NCI-H2107 treated with DMSO at 0.1 percent for 48 hours (cell line): ENCODE measurements around the gene PHF2.

ENCODE experiments used
- DNase-seq: peaks from one replicate; lab custom pipeline; 2025; ENCODE audit not compliant: unreplicated experiment; lab: John Stamatoyannopoulos, UW

PHF2 gene

DNA sequence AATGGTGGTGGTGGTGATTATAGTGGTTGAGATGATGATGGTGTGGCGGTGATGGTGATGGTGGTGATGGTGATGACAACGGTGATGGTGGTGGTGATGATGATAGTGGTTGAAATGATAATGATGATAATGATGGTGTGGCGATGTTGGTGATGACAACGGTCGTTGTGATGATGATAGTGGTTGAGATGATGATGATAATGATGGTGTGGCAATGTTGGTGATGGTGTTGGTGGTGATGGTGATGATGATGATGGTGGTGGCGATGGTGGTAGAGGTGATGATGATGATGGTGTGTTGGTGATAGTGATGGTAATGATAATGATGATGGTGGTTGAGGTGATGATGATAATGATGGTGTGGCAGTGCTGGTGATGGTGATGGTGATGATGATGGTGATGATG is 48.0 kb downstream of the PHF2 start:
- DNase-seq = no peak

DNA sequence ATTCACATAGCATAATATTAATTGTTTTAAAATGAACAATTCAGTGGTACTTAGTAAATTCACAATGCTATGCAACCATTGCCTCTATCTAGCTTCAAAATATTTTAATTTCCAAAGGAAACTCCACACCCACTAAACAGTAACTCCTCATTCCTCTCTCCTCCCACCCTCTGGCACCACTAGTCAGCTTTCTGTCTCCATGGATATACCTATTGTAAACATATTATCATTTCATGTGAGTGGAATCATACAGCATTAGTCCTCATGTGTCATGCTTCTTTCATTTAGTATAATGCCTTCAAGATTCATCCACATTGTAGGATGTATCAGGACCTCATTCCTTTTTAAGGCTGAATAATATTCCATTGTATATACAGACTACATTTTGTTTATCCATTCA is 48.6 kb downstream of the PHF2 start:
- DNase-seq = no peak

DNA sequence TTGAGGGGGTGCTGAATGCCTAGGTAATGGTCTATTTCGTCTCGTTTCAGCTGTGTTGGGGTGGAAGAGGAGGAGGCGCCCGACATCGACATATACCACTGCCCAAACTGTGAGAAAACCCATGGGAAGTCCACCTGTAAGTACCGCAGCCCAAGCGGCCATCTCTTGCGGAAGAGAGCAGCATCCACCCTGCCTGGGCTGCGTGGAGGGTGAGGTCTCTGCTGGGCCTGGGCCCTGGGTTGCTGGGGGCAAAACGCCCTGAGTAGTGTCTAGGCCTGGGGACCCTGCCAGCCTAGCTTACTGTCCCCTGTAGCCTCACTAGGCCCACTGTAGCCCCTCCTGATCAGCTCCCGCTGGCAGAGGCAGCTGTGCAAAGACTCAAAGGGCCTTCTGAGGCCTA is 53.5 kb downstream of the PHF2 start:
- DNase-seq = no peak

DNA sequence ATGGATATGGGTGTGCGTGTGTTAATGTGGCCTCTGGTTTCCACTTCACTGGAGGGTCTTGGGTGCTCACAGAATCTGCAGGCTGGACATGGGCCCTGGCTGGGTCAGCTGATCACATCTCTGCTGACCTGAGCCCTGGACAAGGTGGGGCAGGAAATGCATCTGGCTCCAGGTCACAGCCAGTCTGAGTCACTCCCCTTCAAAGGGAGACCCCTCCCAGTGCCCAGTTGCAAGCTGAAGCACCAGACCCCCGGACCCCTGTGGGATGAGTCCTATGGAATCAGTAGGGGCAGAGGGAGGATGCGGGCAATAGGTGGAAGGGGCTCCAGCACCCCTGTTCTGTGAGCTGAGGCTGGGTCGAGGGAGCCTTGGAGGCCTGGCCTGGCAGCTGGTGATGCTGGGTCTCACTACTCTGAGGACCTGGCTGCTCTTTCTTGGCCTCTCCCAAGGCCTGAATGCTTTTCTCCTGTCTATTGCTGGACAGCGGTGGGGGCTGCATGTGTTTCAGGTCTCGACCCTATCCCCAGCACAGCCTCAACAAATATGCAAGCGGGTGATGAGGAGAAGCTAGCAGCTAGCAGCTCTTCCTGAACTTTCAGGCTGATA is 54.5 kb downstream of the PHF2 start:
- no peak for DNase-seq

DNA sequence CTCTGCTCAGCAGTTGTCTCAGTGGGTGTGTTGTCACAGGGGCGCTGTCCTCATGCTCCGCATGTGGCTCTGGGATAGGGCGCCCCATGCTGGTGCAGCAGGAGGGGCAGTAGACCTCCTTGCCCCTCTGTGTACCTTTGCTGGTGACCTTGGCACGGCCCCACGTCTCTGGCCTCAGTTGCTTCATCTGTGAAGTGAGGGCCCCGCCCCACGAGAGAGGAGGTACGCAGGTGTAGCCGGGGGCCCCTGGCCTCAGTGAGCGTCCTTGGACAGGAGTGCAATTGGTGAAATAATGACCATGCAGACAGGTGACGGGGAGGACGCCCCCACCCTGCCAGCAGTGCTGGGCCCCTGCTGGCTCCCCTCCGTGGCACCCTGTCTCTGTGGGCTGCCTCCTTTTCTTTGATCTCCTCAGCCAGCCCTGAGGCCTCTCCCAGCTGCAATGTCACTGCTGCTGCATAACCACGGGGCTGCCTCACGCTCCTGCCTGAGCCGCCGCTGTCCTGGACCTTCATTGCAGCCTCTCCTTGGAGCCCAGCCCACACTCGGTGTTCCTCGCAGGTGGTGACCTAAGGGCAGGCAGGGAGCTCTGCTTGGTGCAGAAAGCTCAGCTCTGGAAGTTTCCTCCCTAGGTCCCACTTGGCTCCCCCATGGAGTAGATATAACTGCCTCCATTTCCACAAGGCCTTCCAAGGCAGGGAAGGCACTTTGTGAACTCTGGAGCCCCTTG is 57.3 kb downstream of the PHF2 start:
- no peak for DNase-seq

DNA sequence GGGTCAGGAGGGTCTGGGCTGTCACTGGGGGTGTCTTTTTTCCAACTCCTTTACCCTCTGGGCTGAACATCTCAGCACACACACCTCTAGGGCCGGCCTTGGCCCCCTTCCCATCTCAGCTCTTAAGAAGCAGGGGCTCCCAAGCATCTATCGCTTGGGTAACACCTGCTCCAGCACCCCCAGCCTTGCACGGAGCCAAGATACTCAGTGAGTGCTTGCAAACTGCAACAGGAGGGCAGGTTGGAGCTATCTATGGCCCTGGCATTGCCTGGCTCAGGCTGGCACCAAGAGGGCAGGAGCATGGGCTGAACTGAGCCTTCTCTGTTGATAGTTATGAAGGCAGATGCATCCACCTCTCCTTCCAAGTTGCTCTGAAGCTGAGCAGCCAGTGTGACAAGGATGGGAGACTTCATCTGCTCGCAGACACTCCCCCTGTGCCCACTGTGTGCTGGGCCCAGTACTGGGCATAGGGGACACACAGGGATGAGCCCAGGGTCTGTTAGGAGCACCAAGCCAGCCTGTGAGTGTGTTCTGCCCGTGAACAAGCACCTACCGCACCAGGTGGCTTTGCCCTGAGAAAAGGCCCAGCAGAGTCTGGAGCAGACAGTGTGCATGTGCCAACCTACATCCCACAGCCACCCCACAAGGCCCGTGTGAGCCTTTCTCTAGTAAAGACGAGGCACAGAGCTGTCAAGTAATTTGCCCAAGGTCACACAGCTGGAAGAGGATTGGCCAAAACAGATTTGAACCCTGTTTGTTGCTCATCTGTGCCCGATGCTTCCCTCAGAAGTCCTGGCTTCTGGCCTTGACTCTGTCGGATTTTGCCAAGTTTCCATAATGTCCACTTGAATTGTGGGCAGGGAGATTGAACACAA is 58.2 kb downstream of the PHF2 start:
- no peak for DNase-seq

DNA sequence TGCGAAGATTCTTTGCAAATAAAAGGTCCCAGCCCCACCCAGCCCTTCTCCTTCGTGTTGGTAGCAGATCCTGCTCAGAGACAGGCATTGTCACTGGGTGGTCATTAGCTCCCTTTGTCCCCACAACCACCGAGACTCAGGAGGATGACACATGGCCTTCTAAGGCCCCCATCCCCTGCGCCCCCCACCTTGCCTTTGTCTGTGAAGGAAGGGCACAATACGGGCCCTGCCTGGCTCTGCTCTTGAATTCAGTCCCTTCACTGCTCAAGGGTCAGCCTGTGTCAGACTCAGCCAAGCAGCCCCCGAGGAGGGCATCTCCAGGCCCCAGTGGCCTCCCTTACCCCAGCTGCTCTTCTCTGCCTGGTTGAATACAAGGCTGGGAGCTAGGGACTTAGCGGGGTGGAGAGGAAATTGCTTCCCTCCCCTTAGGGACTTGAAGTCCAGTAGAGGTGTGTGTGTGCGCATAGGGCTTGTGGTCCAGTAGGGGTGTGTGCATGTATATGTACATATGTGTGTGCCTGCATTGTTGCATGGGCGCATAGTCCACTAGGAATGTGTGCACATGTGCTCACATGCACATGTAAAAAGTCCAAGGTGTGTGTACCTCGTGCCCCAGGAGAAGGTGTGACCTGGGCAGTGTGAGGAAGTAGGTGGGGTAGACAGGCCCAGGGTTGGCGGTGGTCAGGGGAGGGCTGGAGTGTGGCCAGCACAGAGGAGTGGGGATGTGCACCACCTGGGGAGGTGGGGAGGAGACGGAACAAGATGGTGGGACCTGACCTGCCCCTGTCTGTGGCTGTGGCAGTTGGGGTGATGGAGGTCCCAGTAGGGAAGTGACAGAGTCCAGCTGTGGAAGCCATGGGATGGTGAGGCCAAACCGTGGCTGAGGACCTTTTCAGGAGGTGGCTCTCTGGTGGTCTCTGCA is 59.1 kb downstream of the PHF2 start:
- no peak for DNase-seq

DNA sequence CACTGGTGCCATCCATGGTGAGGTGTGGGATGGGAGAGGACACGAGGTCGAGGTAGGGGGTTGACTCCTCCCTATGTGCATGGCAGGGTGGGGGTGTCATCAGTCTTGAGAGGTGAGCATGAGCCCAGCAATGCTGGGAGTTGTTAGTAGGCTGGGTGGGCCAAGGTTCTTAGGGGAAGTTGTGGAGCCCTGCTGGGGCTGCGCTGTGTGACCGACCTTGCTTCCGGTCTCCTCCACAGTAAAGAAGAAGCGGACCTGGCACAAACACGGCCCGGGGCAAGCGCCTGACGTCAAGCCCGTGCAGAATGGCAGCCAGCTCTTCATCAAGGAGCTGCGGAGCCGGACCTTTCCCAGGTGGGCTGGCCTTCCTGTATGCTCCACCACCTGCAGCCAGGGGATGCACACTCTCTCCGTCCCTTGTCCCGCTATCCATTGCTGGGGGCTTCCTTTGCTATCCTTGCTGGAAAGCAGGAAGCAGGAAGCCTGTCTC is 59.8 kb downstream of the PHF2 start:
- DNase-seq = no peak

DNA sequence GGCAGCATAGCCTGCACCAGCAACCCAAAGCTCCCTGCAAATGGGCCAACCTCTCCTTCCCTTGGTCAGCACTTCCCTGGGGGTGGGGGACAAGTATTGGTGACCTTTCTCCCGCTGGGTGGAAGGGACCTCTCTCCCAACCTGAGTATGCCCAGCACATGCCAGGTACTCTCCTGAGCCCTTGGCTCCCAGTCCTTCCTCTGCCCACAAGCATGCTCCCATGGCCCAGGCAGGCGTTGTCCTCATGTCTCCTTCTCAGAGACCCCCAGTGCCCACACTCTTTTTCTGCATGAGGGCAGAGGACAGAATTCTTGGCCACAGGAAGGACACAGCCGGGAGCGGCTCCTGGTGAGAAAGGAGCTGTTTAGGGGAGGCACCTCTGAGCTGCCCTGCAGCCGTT is 60.3 kb downstream of the PHF2 start:
- no peak for DNase-seq

DNA sequence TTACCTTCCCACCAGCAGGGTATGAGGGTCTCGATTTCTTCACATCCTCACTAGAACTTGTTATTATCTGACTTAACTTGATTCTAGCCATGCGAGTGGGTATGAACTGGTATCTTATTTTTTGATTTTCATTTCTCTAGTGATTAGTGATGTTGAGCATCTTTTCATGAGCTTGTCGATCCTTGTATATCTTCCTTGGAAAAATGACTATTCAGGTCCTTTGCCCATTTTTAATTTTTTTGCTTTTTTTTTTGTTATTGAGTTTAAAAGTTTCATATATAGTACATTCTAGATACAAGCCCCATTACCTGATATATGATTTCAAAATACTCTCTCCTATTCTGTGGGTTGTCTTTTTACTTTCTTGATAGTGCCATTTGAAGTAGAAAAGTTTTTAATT is 61.5 kb downstream of the PHF2 start:
- DNase-seq = no peak

DNA sequence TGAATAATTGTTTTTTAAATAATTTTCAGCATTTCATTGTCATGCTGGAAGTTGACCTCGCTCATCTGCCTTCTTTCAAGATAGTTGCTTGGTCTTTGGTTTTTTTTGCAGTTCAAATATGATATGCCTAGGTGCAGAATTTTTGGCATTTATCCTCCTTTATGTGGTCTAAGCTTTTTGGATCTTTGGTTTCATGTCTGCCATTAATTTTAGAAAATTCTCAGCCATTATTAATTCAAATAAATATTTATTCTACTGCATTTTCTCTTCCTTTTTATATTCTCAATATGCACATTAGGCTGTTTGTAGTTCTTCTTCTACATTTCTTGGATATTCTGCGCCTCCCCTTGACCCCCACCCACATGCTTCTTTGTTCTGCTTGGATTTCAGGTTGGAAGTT is 63.6 kb downstream of the PHF2 start:
- DNase-seq = no peak

DNA sequence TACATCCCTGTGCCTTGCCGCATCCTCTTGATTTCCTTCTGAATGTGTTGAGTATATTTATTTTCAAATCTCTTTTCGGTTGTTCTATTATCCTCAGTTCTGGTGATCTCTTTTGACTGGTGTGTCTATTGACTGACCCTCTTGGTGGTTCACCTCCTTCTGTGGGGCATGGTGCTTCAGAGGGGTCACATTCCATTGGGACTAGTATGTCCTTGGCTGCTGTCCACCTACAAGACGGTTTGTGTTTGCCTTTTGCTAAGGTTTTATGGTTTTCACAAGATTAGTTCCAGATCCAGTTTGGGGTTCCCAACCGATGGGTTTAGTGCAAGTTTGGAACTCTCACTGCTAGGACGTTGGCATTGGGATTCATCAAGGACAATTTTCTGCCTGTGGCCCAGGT is 66.6 kb downstream of the PHF2 start:
- DNase-seq = no peak

DNA sequence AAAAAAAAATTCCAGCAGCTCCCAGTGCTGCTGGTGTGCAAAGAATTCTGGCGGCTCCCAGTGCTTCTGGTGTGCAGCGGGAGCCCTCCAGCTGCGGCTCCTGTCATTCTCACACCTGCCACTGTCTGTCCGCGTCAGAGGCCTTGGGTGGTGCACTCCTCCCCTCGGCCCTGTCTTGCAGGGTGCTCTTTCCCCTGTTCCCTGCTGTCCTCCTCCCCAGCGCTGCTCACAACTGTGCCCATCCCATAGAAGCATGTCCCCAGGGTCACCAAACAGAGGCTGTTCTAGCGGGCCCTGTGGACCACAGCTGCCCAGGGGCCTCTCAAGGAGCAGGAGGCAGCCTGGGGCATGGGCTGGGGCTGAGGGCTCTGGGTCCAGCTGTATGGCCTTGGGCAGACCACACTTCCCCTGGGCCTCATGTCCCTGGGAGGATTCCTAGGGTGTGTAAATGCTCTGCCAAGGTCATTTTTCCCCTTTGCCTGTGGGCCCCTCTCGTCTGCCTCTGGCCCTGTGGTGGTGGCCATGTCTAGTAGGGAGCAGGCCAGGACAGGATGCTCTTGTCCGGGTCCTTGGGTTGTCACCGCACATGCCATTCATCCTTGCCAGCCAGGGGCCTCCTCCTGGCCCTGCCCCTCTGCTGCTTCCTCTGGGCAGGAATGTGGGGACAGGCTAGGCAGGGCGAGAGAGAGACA is 68.2 kb downstream of the PHF2 start:
- DNase-seq = no peak

DNA sequence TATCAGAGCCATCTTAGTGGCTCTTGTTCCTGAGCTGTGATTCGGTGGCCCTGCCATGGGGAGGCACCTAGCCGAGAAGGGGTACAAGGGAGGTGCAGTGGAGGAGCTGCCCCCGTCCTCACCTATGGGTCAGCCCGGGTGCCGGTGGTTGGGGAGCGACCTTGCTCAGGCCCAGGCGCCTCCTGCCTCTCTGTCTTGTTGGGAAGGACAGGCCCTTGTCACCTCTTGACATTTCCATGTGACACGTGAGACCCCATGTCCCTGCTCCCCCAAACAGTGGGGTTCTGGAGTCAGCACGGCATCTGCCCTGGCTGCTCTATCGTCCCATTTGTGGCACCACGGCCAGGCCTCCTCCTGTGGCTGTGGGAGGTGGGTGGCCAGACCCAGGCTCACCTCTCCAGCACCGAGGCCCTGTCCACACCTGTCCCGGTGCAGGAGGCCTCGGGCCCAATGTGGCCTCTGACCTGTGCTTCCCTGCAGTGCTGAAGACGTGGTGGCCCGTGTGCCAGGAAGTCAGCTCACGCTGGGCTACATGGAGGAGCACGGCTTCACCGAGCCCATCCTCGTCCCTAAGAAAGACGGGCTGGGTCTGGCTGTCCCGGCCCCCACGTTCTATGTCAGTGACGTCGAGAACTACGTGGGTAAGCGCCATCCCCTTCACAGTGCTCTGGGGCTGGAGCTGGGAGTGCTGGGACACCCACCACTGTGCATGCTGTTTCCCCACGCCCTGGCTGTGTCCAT is 68.9 kb downstream of the PHF2 start:
- no peak for DNase-seq

DNA sequence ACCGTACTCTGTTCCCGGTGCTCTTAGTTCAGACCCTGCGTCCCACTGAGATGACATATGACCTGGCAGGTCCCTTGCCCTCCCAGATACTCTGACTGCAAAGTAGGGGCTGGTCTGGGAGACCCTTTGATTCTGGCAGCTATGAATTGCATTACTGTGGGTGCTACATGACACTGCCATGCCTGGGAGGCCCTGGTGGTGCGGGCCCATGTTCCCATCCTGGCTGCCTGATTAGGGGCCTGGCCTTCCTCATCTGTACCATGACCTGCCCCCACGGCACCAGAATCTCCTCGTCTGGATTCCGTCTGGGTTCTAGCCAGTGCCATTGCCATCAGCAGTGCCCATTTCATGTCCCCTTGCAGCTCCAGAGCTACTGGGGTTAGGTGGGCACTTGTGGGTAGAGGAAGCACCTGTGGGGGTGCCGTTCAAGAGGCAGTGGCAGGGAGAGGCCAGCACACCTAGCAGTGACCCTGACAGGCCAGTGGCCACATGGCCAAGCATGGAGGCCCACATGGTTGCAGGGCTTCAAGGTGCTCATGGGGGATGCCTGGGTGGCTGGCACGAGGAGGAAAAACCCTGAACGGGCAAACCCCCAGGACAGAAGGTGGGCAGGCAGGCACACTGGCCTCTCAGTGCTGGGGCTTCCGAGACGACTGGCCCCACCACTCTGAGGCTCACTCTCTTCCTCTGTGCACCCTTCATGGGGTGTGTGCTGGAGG is 69.7 kb downstream of the PHF2 start:
- no peak for DNase-seq

DNA sequence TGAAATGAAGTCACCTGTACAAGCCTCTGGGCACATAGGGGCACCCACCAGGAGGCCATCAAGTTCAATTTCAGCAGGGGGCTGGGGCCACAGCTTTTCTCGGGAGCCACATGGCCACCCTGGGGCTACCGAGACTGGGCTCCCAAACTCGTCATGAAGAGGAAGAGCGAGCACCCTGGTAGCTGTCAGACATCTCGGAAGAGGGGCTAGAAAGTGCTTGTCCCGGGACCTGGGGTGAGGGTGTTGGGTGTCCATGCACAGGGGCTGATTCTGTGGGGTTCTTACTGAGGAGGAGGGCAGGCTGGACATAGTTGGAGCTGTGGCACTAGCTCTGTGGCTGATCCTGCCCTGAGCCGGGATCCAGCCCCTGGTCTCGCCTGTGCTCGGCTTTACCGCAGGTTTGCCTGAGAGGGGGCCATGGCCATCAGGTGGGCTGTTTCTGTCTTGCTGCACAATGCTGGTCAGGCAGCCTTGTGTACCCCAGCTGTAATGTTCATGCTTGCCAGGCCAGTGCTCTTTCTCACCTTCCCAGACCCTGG is 70.3 kb downstream of the PHF2 start:
- no peak for DNase-seq

DNA sequence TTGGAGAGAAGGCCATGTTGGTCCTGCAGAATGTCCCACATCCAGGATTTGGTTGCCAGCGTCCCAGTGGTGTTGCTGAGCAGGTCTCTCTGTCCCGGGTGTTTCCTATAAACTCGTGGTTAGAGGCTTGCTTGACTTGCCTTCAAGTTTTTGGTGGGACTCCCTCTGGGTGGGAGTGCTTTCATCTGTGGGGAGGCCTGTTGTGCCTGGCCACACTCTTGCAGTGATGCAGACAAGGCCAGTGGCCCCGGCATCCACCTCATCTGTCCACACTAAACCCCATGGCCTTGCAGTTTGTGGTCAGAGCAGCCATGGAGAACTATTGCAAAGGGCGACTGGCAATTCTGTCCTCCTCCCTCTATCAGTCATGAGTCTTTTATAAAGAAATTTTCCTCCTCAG is 71.8 kb downstream of the PHF2 start:
- no peak for DNase-seq

DNA sequence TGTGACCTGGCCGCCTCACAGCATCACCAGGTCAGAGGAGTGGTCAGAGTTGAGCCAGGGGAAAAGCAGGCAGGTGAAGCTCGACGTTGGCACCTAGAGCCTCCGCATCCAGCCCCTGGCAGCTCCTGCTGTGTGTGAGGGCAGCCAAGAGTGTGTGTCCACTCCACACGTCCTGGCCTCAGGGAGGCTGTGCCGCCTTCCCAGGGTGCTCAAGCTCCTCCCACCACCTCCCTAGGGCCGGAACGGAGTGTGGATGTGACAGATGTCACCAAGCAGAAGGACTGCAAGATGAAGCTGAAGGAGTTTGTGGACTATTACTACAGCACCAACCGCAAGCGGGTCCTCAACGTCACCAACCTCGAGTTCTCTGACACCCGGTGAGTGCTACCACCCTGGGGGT is 72.5 kb downstream of the PHF2 start:
- no peak for DNase-seq
